Activated CD4-positive, alpha-beta memory T cell treated with anti-CD3 and anti-CD28 coated beads, Interleukin-2, amount 10 ng/mL, durations not matched to agents 7 days and 5 days (primary cell): Measurements from ENCODE around the gene SLCO3A1. TPM values are rescaled to one million over a fixed set of nuclear protein-coding genes. Genes with fewer than 3 reads are reported as not detected.

ENCODE experiments used
- CTCF ChIA-PET: fragments of 350-600 bp; sonication (Branson Sonifier 250); formaldehyde crosslinking; loops from one replicate; lab custom pipeline; 2021; ENCODE audit warnings: antibody characterized with exemption, inconsistent platforms; lab: Charles Lee
- POLR2A ChIA-PET: fragments of 350-600 bp; sonication (Branson Sonifier 250); formaldehyde crosslinking; loops from one replicate; lab custom pipeline; 2021; ENCODE audit warnings: antibody characterized with exemption; lab: Charles Lee
- DNase-seq: peaks from one replicate; pipeline ENCODE4 v3.0.0-alpha.2; 2020
- H3K27ac Mint-ChIP-seq: one replicate; pipeline ENCODE4 v1.8.0; 2021; ENCODE audit warnings: mild to moderate bottlenecking, mixed read lengths
- H3K27me3 Mint-ChIP-seq: one replicate; pipeline ENCODE4 v1.8.0; 2021; ENCODE audit warnings: mixed read lengths
- H3K36me3 Mint-ChIP-seq: one replicate; pipeline ENCODE4 v1.8.0; 2021; ENCODE audit warnings: low read depth, mixed read lengths
- H3K4me1 Mint-ChIP-seq: one replicate; pipeline ENCODE4 v1.8.0; 2021; ENCODE audit warnings: mixed read lengths
- H3K4me3 Mint-ChIP-seq: one replicate; pipeline ENCODE4 v1.8.0; 2021; ENCODE audit warnings: mild to moderate bottlenecking, mixed read lengths
- H3K9me3 Mint-ChIP-seq: one replicate; pipeline ENCODE4 v1.8.0; 2021; ENCODE audit warnings: mixed read lengths
- total RNA-seq, 2 experiments: library from RNA; stranded (reverse); gene quantifications; one replicate each; pipeline ENCODE4 v1.2.3, GENCODE V29; 2021

SLCO3A1 gene
- total RNA-seq, 2 experiments from 2014 or later, result 48.8 to 52.6 TPM

DNA sequence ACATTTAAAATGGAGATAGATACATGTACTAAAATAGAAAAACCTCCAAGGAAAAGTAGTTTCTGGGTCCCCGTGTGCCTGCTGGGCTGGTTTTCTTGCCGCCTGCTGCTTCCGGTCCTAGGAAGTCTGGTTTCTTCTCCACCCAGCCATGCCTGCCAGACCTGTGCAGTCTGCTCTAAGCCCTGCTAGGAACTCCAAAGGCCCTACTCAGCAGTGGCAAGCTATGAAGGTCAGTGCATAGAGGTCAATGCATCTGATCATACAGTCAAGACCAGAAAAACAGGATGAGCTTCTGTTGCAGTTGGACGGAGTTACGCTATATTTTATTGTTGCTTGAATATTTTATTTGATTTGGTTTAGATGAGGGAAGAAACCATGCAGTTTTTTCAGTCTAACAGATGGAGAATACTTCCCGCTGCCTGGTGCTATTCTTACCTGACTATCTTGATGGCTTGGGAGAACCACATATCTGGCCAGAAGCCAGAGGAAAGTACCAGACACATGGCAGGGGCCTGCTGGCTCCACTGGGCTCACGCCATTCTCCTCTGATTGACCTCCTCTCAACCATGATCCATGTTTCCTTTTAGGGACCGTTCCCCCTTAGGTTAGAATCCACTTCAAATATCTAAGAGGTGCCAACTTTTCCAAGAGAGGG, 313.4 kb downstream of the SLCO3A1 start:
- POLR2A ChIA-PET, result no interaction called here
- Mint-ChIP-seq H3K36me3 (peaks cover 11% of the 10 kb centered on the region), H3K4me3 (no peak overlapping the region), H3K9me3 (no peaks in the 10 kb centered on the region), H3K27me3 (no peaks in the 10 kb centered on the region), H3K4me1 (no peaks in the 10 kb centered on the region), H3K27ac (no peak overlapping the region)
- CTCF ChIA-PET, result no interaction called here
- no peak for DNase-seq

DNA sequence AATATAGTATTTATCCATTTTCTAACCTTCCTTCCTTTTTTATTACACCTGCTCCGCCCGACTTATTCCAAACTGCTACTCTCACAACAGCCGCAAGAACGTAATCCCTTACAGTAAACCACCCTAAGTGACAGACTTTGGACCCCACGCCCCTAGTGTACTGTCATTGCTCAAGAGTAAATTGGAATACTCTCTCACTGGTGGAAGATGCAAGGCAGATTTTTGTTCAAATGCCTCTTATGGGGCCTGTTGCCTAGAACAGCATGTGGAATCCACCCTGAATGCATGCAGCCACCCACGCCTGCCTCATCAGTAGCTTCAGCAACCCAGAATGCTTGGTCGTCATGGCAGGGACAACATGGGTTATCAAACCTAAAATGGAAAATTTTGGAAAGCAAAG, 313.9 kb downstream of the SLCO3A1 start:
- Mint-ChIP-seq H3K4me3 (no peak overlapping the region), H3K27me3 (no peaks in the 10 kb centered on the region), H3K4me1 (no peaks in the 10 kb centered on the region), H3K9me3 (no peaks in the 10 kb centered on the region), H3K27ac (no peak overlapping the region), H3K36me3 (peaks cover 11% of the 10 kb centered on the region)
- CTCF ChIA-PET, result no interaction called here
- DNase-seq, result no peak
- POLR2A ChIA-PET, result no interaction called here

DNA sequence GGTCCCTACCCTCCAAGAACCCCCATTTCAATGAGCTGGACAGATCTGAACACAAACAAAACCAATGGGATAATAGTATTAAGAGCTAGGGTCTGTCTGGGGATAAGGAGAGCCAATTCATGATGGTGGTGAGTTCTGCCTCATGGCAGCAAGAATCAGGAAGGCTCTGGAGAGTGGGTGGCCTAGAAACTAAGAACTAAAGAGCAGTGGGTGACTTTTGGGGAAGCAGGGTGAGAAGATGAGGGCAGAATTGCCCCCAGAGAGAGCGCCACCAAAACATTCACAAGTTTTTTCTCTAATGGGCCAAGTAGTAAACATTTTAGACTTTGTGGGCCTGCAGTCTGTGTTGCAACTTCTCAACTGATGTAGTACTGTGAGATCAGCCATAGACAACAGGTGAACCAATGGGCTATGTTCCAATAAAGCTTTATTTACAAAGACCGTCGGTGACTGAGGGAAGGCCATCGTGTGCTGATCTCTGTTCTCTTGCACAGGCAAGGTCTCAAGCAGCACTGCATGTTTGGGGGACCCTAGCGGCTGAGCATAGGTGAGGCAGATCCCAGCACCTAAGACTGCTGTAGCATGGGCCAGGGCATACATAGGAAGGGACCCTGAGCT, 314.7 kb downstream of the SLCO3A1 start:
- DNase-seq, result no peak
- H3K27ac Mint-ChIP-seq, result no peak overlapping the region
- no peaks in the 10 kb centered on the region for H3K9me3 Mint-ChIP-seq
- CTCF ChIA-PET, result no interaction called here
- H3K27me3 Mint-ChIP-seq, result no peaks in the 10 kb centered on the region
- POLR2A ChIA-PET, result no interaction called here
- H3K4me1 Mint-ChIP-seq, result no peaks in the 10 kb centered on the region
- H3K4me3 Mint-ChIP-seq, result no peak overlapping the region
- H3K36me3 Mint-ChIP-seq, result peaks cover 6% of the 10 kb centered on the region

DNA sequence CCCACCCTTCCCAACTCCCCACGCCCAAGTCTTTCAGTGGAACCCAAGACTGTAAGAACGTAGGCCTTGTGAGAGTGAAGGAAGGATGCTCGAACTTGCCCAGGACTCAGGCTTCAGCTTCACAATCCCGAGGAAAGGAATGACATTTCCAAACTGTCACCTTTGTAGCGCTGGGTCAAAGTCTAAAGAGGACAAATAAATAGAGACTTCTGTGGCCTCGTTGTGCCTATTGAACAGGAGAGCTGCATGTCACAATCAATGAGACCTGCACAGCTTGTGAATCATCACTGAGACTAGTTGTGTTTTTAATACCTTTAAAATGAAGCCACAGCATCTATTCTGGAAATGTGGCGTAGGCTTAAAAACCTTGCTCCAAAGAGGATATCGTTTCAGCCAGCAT, 317.4 kb downstream of the SLCO3A1 start:
- no peak overlapping the region for H3K4me3 Mint-ChIP-seq
- no peaks in the 10 kb centered on the region for H3K4me1 Mint-ChIP-seq
- POLR2A ChIA-PET, result no interaction called here
- no peak overlapping the region for H3K27ac Mint-ChIP-seq
- H3K9me3 Mint-ChIP-seq, result no peaks in the 10 kb centered on the region
- no peak for DNase-seq
- no peaks in the 10 kb centered on the region for H3K27me3 Mint-ChIP-seq
- no peaks in the 10 kb centered on the region for H3K36me3 Mint-ChIP-seq
- CTCF ChIA-PET, result no interaction called here

DNA sequence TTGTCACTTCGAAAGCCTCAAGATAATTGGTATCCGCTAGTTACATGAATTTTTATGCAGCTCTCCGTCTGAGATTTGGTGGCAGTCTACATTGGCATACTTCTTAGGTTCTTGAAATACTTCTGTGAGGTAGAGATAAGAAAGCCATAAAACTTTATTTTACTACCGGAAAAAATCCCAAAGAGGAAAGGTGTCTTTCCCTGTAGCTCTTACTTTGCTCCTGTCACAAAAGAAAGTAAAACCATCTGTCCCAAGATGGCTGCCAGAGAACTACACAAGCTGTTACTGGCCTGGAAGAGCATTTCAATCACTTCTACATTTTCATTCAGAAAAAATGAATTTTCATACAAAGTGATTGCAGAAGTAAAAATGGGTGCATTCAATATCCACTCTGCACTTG, 325.4 kb downstream of the SLCO3A1 start:
- Mint-ChIP-seq H3K9me3 (no peaks in the 10 kb centered on the region), H3K4me1 (no peaks in the 10 kb centered on the region), H3K27ac (no peak overlapping the region), H3K27me3 (peaks cover 9% of the 10 kb centered on the region), H3K36me3 (no peaks in the 10 kb centered on the region), H3K4me3 (no peak overlapping the region)
- CTCF ChIA-PET, result no interaction called here
- POLR2A ChIA-PET, result no interaction called here
- DNase-seq, result no peak

DNA sequence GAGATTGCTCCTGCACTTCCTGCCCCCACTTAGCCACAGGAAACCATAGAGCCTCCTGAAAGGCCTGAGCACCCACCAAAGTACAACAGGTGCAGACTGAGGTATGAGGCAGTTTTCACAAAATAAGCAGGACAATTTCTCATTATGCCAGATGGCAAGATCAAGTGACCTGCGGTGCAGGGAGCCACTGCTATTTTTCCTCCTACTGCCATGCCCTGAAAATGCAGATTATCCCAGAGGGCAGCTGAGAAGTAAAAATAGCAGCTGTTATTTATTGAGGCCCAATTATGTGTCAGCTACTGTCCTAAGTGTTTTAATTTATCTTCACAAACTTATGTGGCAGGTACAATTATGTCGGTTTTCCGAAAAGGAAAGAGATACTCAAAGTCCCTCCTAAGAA, 330.6 kb downstream of the SLCO3A1 start:
- Mint-ChIP-seq H3K9me3 (no peaks in the 10 kb centered on the region), H3K4me1 (no peaks in the 10 kb centered on the region), H3K36me3 (no peaks in the 10 kb centered on the region), H3K27me3 (peaks cover 9% of the 10 kb centered on the region), H3K27ac (no peak overlapping the region), H3K4me3 (no peak overlapping the region)
- ChIA-PET POLR2A (no interaction called here), CTCF (no interaction called here)
- no peak for DNase-seq

DNA sequence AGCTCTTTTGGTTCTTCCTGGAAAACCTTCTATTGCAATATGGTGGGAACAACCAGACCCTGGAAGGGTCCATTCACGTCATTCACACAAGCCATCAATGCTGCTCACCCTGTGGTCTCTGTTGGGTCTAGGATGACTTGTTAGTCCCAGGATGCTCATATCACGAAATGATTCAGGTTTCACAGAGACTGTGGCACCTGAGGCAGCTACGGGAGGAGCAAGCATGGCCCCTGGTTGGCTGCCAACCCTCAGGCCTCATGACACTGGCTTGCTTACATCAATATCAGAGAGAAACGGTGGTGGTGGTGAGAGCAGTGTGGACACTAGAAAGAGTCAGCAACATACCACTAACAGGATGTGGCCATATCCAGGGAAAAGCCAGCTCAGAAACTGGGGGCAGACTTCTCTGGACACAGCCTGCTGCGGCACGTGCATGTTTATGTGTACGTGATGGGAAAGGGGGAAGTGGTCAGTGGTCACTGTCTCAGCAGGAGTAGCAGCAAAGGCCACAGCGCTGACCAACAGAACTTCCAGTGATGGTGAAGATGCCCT, 331.2 kb downstream of the SLCO3A1 start:
- POLR2A ChIA-PET, result no interaction called here
- CTCF ChIA-PET, result no interaction called here
- no peak overlapping the region for H3K4me3 Mint-ChIP-seq
- H3K9me3 Mint-ChIP-seq, result no peaks in the 10 kb centered on the region
- no peak for DNase-seq
- H3K27ac Mint-ChIP-seq, result no peak overlapping the region
- H3K36me3 Mint-ChIP-seq, result no peaks in the 10 kb centered on the region
- peaks cover 9% of the 10 kb centered on the region for H3K27me3 Mint-ChIP-seq
- H3K4me1 Mint-ChIP-seq, result no peaks in the 10 kb centered on the region

DNA sequence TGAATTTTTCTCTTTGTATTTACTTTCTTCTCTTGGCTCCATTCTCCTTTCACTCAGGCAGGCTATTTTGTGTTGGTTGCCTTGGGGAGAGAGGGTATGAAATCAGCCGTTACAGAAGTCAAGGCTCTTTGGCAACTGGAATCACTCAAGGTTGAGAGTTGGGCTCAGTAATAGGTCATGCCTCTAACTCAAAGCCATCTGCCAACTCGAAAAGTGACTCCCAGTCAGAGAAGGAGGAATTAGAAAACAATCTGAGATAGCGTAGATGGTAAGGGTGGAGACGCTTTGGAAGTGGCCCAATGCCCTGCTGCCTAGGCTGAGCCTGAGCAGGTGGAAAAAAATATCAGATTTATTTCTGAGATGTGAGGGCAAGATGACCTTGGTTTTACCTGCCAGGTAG, 334.5 kb downstream of the SLCO3A1 start:
- Mint-ChIP-seq H3K4me3 (no peak overlapping the region), H3K9me3 (no peaks in the 10 kb centered on the region)
- POLR2A ChIA-PET, result no interaction called here

DNA sequence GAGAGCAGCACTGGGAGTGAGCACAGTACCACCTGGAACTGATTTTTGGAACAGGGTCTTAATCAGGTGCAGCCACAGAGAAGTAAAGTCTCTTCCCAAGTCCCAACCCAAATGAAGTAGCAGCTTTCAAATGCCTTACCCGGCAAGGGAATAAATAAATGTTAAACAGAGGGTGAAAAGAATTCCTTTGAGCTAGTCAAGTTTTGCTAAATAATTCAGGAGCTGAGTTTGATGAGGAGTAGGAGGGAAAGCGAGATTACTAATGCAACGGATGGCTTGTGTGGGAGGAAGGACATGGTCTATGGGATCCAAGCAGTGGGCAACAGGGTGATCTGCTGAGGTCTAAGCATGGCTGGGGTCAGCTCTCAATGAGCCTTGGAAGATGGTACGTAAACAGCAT, 335.7 kb downstream of the SLCO3A1 start:
- ChIA-PET CTCF (no interaction called here), POLR2A (no interaction called here)
- Mint-ChIP-seq H3K27me3 (no peaks in the 10 kb centered on the region), H3K9me3 (no peaks in the 10 kb centered on the region), H3K27ac (no peak overlapping the region), H3K4me1 (no peaks in the 10 kb centered on the region), H3K36me3 (no peaks in the 10 kb centered on the region), H3K4me3 (no peak overlapping the region)
- no peak for DNase-seq

More for the DNA sequence above, 334.5 kb downstream of the SLCO3A1 start:
- CTCF ChIA-PET, result no interaction called here
- H3K4me1 Mint-ChIP-seq, result no peaks in the 10 kb centered on the region
- DNase-seq, result no peak
- no peaks in the 10 kb centered on the region for H3K27me3 Mint-ChIP-seq
- H3K36me3 Mint-ChIP-seq, result no peaks in the 10 kb centered on the region
- no peak overlapping the region for H3K27ac Mint-ChIP-seq

DNA sequence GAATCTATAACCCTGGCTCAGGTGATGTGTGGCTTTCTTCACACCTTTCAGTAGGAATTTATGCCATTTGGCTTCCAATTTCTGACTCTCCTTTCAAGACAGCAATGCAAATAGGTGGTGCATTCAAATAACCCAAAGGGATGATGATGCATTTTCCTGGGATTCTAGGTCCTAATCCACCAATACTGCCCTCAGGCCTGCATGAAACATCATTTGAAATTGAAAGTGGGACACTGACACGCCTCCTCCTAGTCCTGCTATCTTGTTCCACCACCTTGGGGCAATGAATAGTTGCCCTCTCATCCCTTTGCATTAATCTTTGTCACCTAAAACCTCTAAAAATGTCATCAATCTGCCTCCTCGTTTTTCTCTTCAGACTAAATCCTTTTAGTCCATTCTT, 341.7 kb downstream of the SLCO3A1 start:
- ChIA-PET POLR2A (no interaction called here), CTCF (no interaction called here)
- no peaks in the 10 kb centered on the region for H3K36me3 Mint-ChIP-seq
- DNase-seq, result no peak
- no peak overlapping the region for H3K4me3 Mint-ChIP-seq
- H3K9me3 Mint-ChIP-seq, result no peaks in the 10 kb centered on the region
- no peak overlapping the region for H3K27ac Mint-ChIP-seq
- H3K4me1 Mint-ChIP-seq, result no peaks in the 10 kb centered on the region
- peaks cover 4% of the 10 kb centered on the region for H3K27me3 Mint-ChIP-seq

DNA sequence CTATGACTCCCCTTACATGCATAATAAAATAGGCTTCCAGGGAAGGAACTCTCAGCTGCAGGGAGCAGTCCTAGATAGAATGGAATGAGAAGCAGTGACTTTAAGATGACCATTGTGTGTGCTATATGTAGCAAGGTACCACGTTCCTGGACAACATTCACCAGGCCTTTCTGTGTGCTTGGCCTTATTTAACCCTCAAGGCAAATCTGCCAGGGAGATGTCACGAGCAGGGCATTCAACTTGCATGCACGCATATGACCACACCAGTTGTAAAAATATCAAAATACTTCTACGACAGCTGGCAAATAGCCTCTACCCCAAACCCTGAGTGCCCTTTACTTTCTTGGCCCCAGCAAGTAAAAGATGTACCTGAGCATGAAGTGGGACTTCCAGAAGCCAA, 342.8 kb downstream of the SLCO3A1 start:
- H3K27me3 Mint-ChIP-seq, result peaks cover 4% of the 10 kb centered on the region
- H3K9me3 Mint-ChIP-seq, result no peaks in the 10 kb centered on the region
- DNase-seq, result no peak
- no peaks in the 10 kb centered on the region for H3K4me1 Mint-ChIP-seq
- ChIA-PET POLR2A (no interaction called here), CTCF (no interaction called here)
- H3K4me3 Mint-ChIP-seq, result no peak overlapping the region
- H3K27ac Mint-ChIP-seq, result no peak overlapping the region
- no peaks in the 10 kb centered on the region for H3K36me3 Mint-ChIP-seq

DNA sequence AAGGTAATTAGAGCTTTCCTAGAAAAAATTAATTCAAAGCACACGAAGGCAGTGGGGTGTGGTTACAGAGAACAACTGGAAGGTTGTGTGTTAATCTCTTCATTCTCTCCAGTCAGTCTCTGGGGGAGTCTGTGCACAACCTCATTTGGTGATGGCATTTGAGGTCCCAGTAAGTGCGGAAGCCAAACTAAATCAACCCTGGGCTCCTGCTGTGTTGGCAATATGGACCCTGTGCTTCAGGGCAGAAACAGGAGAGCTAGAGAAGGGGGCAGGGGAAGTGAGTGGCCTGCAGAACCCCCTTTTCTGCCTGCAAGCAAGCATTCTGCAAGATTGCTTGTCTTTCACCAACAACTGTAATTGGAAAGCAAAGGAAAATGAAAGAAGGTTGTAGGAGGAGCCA, 344.2 kb downstream of the SLCO3A1 start:
- Mint-ChIP-seq H3K4me1 (no peaks in the 10 kb centered on the region), H3K36me3 (no peaks in the 10 kb centered on the region), H3K27ac (no peak overlapping the region), H3K9me3 (no peaks in the 10 kb centered on the region), H3K27me3 (peaks cover 7% of the 10 kb centered on the region), H3K4me3 (no peak overlapping the region)
- ChIA-PET POLR2A (no interaction called here), CTCF (no interaction called here)
- DNase-seq, result no peak

DNA sequence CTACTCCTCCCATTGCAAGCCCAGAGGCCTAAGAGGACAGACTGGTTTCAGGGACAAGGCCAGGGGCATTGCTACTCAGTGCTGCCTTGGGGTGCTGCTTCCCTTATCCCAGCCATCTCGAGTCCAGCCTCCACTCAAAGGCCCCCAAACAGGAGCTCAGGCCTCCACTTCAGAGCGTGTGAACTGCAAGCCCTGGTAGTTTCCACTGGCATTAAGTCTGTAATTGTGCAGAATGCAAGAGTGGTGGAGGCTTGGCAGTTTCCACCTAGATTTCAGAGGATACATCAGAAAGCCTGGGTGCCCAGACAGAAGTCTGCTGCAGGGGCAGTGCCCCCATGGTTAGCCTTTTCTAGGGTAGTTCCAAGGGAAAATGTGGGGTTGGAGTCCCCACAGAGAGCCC, 347.4 kb downstream of the SLCO3A1 start:
- POLR2A ChIA-PET, result no interaction called here
- Mint-ChIP-seq H3K27ac (no peak overlapping the region), H3K4me1 (no peaks in the 10 kb centered on the region), H3K4me3 (no peak overlapping the region), H3K27me3 (peaks cover 9% of the 10 kb centered on the region), H3K9me3 (no peaks in the 10 kb centered on the region), H3K36me3 (no peaks in the 10 kb centered on the region)
- CTCF ChIA-PET, result no interaction called here
- no peak for DNase-seq

DNA sequence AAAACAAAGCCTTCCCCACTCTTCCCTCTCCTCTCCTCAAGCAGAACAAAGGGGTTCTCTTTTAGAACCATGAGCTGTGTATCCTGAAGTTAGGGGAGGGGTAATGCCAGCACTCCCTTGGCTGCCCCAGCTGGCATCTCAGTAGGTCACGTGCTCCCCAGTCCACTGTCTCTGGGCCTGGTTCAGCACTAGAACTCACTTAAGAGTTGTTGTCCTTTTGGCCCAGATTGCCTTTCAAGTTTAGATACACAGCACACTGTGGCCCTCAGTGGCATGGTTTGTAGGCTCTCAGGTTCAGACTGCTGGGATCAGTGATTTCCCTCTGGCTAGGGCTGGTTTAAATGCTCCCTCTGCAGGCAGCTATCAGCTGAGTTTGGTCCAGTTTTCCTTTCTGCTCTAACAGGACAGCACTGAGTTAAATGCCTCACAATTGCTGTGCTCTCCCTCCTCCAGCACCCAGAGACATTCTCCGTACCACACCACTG, 351.8 kb downstream of the SLCO3A1 start:
- Mint-ChIP-seq H3K36me3 (no peaks in the 10 kb centered on the region), H3K27ac (no peak overlapping the region), H3K27me3 (peaks cover 5% of the 10 kb centered on the region), H3K4me1 (no peaks in the 10 kb centered on the region), H3K4me3 (no peak overlapping the region), H3K9me3 (no peaks in the 10 kb centered on the region)
- CTCF ChIA-PET, result no interaction called here
- no peak for DNase-seq
- POLR2A ChIA-PET, result no interaction called here
